Keratinocyte (primary cell): ENCODE measurements around the gene IL17C. TPM values are rescaled to one million over a fixed set of nuclear protein-coding genes. Genes with fewer than 3 reads are reported as not detected.

Source experiments
- DNase-seq: peaks from one replicate; pipeline ENCODE4 v3.0.0-alpha.2; 2011; ENCODE audit warnings: low read depth, missing footprints, low spot score
- FAIRE-seq: peaks from 2 replicates; lab custom pipeline; 2011; peaks lifted over from hg19 to GRCh38; lab: Jason Lieb, UNC
- H2AFZ ChIP-seq: 2 replicates; pipeline ENCODE4 v1.6.0; 2012; ENCODE audit warnings: low read length, control low read depth, inconsistent platforms; ENCODE audit not compliant: control insufficient read depth
- H3K27ac ChIP-seq: 2 replicates; pipeline ENCODE4 v1.5.1; 2011; ENCODE audit warnings: low read length; ENCODE audit not compliant: control insufficient read depth, insufficient read depth
- H3K27me3 ChIP-seq: 3 replicates; pipeline ENCODE4 v1.6.0; 2011; ENCODE audit warnings: low read length; ENCODE audit not compliant: control insufficient read depth, insufficient read depth; ENCODE audit errors: extremely low read depth
- H3K36me3 ChIP-seq, 2 experiments: 2 replicates in 1 of 2; 3 replicates in 1 of 2; pipeline ENCODE4 v1.5.1; 2011; ENCODE audit warnings: low read length in 2 of 2, mild to moderate bottlenecking in 1 of 2; ENCODE audit not compliant: control insufficient read depth in 2 of 2, insufficient read depth in 2 of 2; ENCODE audit errors: extremely low read depth in 1 of 2
- H3K4me1 ChIP-seq: 3 replicates; pipeline ENCODE4 v1.5.1; 2011; ENCODE audit warnings: low read length; ENCODE audit not compliant: control insufficient read depth, insufficient read depth; ENCODE audit errors: extremely low read depth
- H3K4me2 ChIP-seq: 3 replicates; pipeline ENCODE4 v1.6.0; 2011; ENCODE audit warnings: low read depth, low read length; ENCODE audit not compliant: control insufficient read depth, insufficient read depth; ENCODE audit errors: extremely low read depth
- H3K4me3 ChIP-seq, 3 experiments: fragments of 200-600 bp in 1 of 3; sonication (generic) in 1 of 3; 2 replicates in 2 of 3; 3 replicates in 1 of 3; pipeline ENCODE4 v1.5.1; 2011 to 2016; ENCODE audit warnings: low read length in 3 of 3, mild to moderate bottlenecking in 3 of 3, control low read depth in 2 of 3, inconsistent platforms in 1 of 3, low read depth in 1 of 3, mixed read lengths in 1 of 3, mixed run types in 1 of 3, moderate library complexity in 1 of 3; ENCODE audit not compliant: control insufficient read depth in 2 of 3, insufficient read depth in 2 of 3; ENCODE audit errors: extremely low read depth in 1 of 3
- H3K79me2 ChIP-seq: 2 replicates; pipeline ENCODE4 v1.6.0; 2012; ENCODE audit warnings: low read length; ENCODE audit not compliant: control insufficient read depth, insufficient read depth
- H3K9ac ChIP-seq: 3 replicates; pipeline ENCODE4 v1.6.0; 2011; ENCODE audit warnings: low read length; ENCODE audit not compliant: control insufficient read depth, insufficient read depth; ENCODE audit errors: extremely low read depth
- H3K9me1 ChIP-seq: 3 replicates; pipeline ENCODE4 v1.6.0; 2011; ENCODE audit warnings: low read length; ENCODE audit not compliant: control insufficient read depth, insufficient read depth; ENCODE audit errors: extremely low read depth
- H3K9me3 ChIP-seq: 2 replicates; pipeline ENCODE4 v1.5.1; 2012; ENCODE audit warnings: low read depth, low read length; ENCODE audit not compliant: control insufficient read depth
- H4K20me1 ChIP-seq: 3 replicates; pipeline ENCODE4 v1.6.0; 2011; ENCODE audit warnings: low read length; ENCODE audit not compliant: control insufficient read depth, insufficient read depth; ENCODE audit errors: extremely low read depth
- EZH2 ChIP-seq: IDR thresholded peaks from one replicate; pipeline ENCODE4 v1.6.1; 2012; ENCODE audit warnings: inconsistent platforms, mild to moderate bottlenecking, low read length, moderate library complexity
- dilution Hi-C: fragments of 300-500 bp; cut with MboI; formaldehyde crosslinking; loops from one replicate; pipeline ENCODE4 v1.7.0; 2020; ENCODE audit warnings: low sequenced_read_pairs; ENCODE audit not compliant: extremely low pct_ligation_motif_present
- polyA plus RNA-seq, 5 experiments: library from polyadenylated mRNA; depleted of rRNA in 3 of 5; stranded (reverse) in 3 of 5; stranded (forward) in 1 of 5; unstranded in 1 of 5; fragments of >200 nt; gene quantifications; 1 replicate in 1 of 5; 2 replicates in 3 of 5; 3 replicates in 1 of 5; pipeline versions ENCODE4 v1.2.1 to v1.2.3, GENCODE V29; 2011 to 2012; ENCODE audit warnings: missing spikeins in 2 of 5, low read depth in 1 of 5, low replicate concordance in 1 of 5
- TF ChIP-seq, protein P1 (sequence below), 3 experiments: IDR thresholded peaks in 1 of 3; conservative IDR thresholded peaks in 1 of 3; optimal IDR thresholded peaks in 1 of 3; 2 replicates in 2 of 3; 3 replicates in 1 of 3; pipeline versions ENCODE3 to v1.5.1; 2011; ENCODE audit warnings: low read length in 3 of 3, mild to moderate bottlenecking in 3 of 3, moderate library complexity in 2 of 3, control low read depth in 1 of 3, inconsistent platforms in 1 of 3; ENCODE audit not compliant: insufficient read depth in 2 of 3; ENCODE audit errors: extremely low read depth in 1 of 3

Gene IL17C
- polyA plus RNA-seq, 1 donor (not counting 4 experiments of a cell fraction or from before 2014, with no cell fraction given) = not detected

DNA sequence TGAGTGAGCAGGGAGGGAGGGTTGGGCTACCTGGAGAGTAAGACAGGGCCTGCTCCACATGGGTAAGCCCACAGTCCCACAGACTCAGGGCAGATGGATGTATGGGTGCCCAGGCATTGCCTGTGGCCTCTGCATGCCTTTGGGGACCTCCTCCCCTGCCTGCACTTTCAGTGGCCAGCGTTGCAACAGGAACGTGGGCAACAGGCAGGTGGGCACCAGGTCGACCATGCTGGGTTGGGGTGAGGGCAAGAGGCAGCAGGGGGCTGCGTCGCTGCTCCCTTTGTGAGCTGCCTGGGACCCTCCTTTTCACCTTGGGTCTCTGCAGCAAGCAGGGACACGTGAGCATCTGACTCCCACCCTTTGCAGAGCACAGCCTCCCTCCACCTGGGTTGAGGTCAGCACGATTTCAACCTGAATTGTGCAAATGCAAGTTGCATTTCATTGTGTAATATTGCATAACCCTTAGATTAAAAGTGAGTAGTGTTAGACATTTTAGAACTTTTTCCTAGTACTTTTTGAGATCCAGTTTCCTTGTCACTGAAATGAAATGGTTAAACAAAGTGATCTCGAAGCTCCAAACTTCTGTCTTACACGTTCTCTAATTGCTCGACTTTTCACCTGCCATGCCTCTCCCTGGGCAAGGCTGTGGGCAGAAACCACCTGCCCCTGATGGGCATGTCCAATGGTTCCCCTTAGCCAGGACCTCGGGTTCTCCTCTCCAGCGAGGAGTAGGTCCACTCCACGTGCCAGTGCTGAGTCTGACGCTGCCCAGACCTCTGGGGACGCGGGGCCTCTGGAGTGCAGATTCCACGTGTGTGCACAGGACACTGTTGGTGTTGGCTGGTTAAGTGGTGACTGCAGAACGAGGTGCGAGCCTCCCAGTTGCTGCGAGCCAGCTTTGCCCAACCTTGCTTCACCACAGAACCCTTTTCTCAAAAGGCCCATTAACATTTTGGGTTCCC is 32.9 kb upstream of the IL17C start:
- no peak for DNase-seq
- dilution Hi-C loops = no loop called here
- Histone ChIP-seq H3K27me3 (no peaks in the 10 kb centered on the region), H3K4me1 (peaks cover 6% of the 10 kb centered on the region), H4K20me1 (peaks cover 6% of the 10 kb centered on the region), H2AFZ (no peak overlapping the region), H3K27ac (no peak overlapping the region), H3K9me3 (no peaks in the 10 kb centered on the region), H3K4me2 (no peak overlapping the region), H3K79me2 (no peaks in the 10 kb centered on the region), H3K9ac (no peak overlapping the region), H3K9me1 (no peaks in the 10 kb centered on the region), H3K36me3 (peaks cover 14 to 40% of the 10 kb centered on the region in 2 experiments), H3K4me3 (no peak overlapping the region)
- no peak for FAIRE-seq
- no peak for TF ChIP-seq EZH2
- TF ChIP-seq, protein P1, sequence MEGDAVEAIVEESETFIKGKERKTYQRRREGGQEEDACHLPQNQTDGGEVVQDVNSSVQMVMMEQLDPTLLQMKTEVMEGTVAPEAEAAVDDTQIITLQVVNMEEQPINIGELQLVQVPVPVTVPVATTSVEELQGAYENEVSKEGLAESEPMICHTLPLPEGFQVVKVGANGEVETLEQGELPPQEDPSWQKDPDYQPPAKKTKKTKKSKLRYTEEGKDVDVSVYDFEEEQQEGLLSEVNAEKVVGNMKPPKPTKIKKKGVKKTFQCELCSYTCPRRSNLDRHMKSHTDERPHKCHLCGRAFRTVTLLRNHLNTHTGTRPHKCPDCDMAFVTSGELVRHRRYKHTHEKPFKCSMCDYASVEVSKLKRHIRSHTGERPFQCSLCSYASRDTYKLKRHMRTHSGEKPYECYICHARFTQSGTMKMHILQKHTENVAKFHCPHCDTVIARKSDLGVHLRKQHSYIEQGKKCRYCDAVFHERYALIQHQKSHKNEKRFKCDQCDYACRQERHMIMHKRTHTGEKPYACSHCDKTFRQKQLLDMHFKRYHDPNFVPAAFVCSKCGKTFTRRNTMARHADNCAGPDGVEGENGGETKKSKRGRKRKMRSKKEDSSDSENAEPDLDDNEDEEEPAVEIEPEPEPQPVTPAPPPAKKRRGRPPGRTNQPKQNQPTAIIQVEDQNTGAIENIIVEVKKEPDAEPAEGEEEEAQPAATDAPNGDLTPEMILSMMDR (optimal IDR thresholded peaks at IDR 0.05 in 1 of 3, IDR thresholded peaks at IDR 0.05 in 1 of 3, conservative IDR thresholded peaks at IDR 0.05 in 1 of 3; ENCODE audit: extremely low read depth in 1 of 3, insufficient read depth in 2 of 3, low read length in 3 of 3) = no peak

DNA sequence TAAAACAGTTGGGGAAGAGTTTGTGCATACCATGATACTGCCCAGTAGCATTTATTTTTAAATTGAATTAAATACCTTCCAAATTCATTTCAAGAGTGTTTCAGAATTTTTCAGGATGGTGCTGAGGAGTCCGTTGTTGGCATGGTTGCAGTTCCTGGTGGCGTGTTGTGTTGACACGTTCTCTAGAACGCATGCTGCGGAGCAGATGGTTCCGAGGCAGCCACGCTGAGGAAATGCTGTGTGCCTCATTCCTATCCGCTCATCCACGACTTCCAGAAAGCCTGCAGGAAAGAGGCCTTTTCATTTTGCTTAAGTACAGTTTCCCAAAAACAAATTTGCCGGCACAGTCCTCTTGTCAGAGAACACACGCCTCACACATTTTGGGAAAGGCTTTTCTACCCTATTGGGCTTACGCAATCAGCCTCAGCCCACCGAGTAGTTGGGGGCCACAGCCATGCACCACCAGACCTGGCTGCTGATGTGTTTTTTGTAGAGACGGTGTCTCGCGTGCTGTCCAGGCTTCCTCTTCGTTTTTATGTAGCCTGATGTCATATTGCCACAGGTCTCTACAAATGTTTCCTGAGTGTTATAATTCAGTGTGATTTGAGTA is 32.1 kb upstream of the IL17C start:
- peaks cover 19 to 33% of the 10 kb centered on the region in 2 experiments for H3K36me3 ChIP-seq
- dilution Hi-C loops = no loop called here
- H3K9me3 ChIP-seq = no peaks in the 10 kb centered on the region
- H4K20me1 ChIP-seq = peaks cover 6% of the 10 kb centered on the region
- TF ChIP-seq EZH2 = no peak
- TF ChIP-seq, protein P1 (optimal IDR thresholded peaks at IDR 0.05 in 1 of 3, IDR thresholded peaks at IDR 0.05 in 1 of 3, conservative IDR thresholded peaks at IDR 0.05 in 1 of 3; ENCODE audit: extremely low read depth in 1 of 3, insufficient read depth in 2 of 3, low read length in 3 of 3) = no peak
- H3K4me2 ChIP-seq = no peak overlapping the region
- no peaks in the 10 kb centered on the region for H3K9me1 ChIP-seq
- no peak overlapping the region for H3K4me3 ChIP-seq
- H3K9ac ChIP-seq = no peak overlapping the region
- DNase-seq (no peak), FAIRE-seq (no peak)
- H3K79me2 ChIP-seq = no peaks in the 10 kb centered on the region
- H3K27me3 ChIP-seq = no peaks in the 10 kb centered on the region
- no peak overlapping the region for H2AFZ ChIP-seq
- H3K27ac ChIP-seq = no peak overlapping the region
- peaks cover 6% of the 10 kb centered on the region for H3K4me1 ChIP-seq
